ENCODE data around the gene FARS2.

Gene FARS2

GRCh38 chr6:5534643-5535042, 273.3 kb downstream of the FARS2 start:
- Mint-ChIP-seq H3K36me3 (ENCODE audit: low read depth) (peaks cover 3% of the 10 kb centered on the region), H3K9me3 (no peaks in the 10 kb centered on the region), H3K27me3 (ENCODE audit: low read depth) (no peaks in the 10 kb centered on the region), H3K4me1 (no peaks in the 10 kb centered on the region), H3K4me3 (no peak overlapping the region), H3K27ac (no peak overlapping the region)
- no peak for TF ChIP-seq CTCF (IDR thresholded peaks at IDR 0.05; ENCODE audit: unreplicated experiment in 3 of 3)

- Mint-ChIP-seq H3K27ac (no peak overlapping the region), H3K36me3 (ENCODE audit: low read depth) (peaks cover 3% of the 10 kb centered on the region), H3K9me3 (no peaks in the 10 kb centered on the region), H3K4me1 (no peaks in the 10 kb centered on the region), H3K27me3 (ENCODE audit: low read depth) (no peaks in the 10 kb centered on the region), H3K4me3 (no peak overlapping the region)
- no peak for TF ChIP-seq CTCF (IDR thresholded peaks at IDR 0.05; ENCODE audit: unreplicated experiment in 3 of 3)
These were observed 275.3 kb downstream of the FARS2 start for GRCh38 chr6:5536644-5537043.

- Mint-ChIP-seq H3K4me1 (no peaks in the 10 kb centered on the region), H3K27ac (no peak overlapping the region), H3K4me3 (no peak overlapping the region), H3K9me3 (no peaks in the 10 kb centered on the region), H3K27me3 (ENCODE audit: low read depth) (no peaks in the 10 kb centered on the region), H3K36me3 (ENCODE audit: low read depth) (peaks cover 3% of the 10 kb centered on the region)
- no peak for TF ChIP-seq CTCF (IDR thresholded peaks at IDR 0.05; ENCODE audit: unreplicated experiment in 3 of 3)
These were observed 275.8 kb downstream of the FARS2 start for GRCh38 chr6:5537132-5537531.

- H3K9me3 Mint-ChIP-seq = no peaks in the 10 kb centered on the region
- H3K4me3 Mint-ChIP-seq = no peak overlapping the region
- peaks cover 3% of the 10 kb centered on the region for H3K36me3 Mint-ChIP-seq (ENCODE audit: low read depth)
- no peaks in the 10 kb centered on the region for H3K4me1 Mint-ChIP-seq
- no peaks in the 10 kb centered on the region for H3K27me3 Mint-ChIP-seq (ENCODE audit: low read depth)
- TF ChIP-seq CTCF (IDR thresholded peaks at IDR 0.05; ENCODE audit: unreplicated experiment in 3 of 3) = no peak
- H3K27ac Mint-ChIP-seq = no peak overlapping the region
These were observed 276.7 kb downstream of the FARS2 start for GRCh38 chr6:5537967-5538366.

- peaks cover 13% of the 10 kb centered on the region for H3K36me3 Mint-ChIP-seq (ENCODE audit: low read depth)
- no peak overlapping the region for H3K27ac Mint-ChIP-seq
- no peak overlapping the region for H3K4me3 Mint-ChIP-seq
- no peak for TF ChIP-seq CTCF (IDR thresholded peaks at IDR 0.05; ENCODE audit: unreplicated experiment in 3 of 3)
- H3K27me3 Mint-ChIP-seq (ENCODE audit: low read depth) = no peaks in the 10 kb centered on the region
- H3K4me1 Mint-ChIP-seq = no peaks in the 10 kb centered on the region
- H3K9me3 Mint-ChIP-seq = no peaks in the 10 kb centered on the region
These were observed 279.1 kb downstream of the FARS2 start for GRCh38 chr6:5540370-5540769.

GRCh38 chr6:5541025-5541424, 279.7 kb downstream of the FARS2 start:
- Mint-ChIP-seq H3K27me3 (ENCODE audit: low read depth) (no peaks in the 10 kb centered on the region), H3K27ac (no peak overlapping the region), H3K4me1 (no peaks in the 10 kb centered on the region), H3K9me3 (no peaks in the 10 kb centered on the region), H3K4me3 (no peak overlapping the region), H3K36me3 (ENCODE audit: low read depth) (peaks cover 14% of the 10 kb centered on the region)
- no peak for TF ChIP-seq CTCF (IDR thresholded peaks at IDR 0.05; ENCODE audit: unreplicated experiment in 3 of 3)
